Measurements from ENCODE around the gene IZUMO1. TPM values are rescaled to one million over a fixed set of nuclear protein-coding genes. Genes with fewer than 3 reads are reported as not detected.

The IZUMO1 gene
- total RNA-seq, 2 experiments from 2014 or later: not detected

DNA sequence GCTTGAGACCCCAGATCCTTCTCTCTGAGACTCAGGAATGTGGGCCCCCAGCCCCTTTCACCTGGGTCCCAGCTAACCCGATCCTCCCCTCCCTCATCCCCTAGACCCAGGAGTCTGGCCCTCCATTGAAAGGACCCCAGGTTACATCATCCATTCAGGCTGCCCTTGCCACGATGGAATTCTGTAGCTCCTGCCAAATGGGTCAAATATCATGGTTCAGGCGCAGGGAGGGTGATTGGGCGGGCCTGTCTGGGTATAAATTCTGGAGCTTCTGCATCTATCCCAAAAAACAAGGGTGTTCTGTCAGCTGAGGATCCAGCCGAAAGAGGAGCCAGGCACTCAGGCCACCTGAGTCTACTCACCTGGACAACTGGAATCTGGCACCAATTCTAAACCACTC lies 9.1 kb upstream of the IZUMO1 start:
- intact Hi-C loops (cut with micrococcal nuclease): no loop called here
- CTCF ChIA-PET: interaction anchor here (0.7 kb wide), 1 partner anchor 40 kb away, joined by 3 read pairs; no protein-coding TSS in a partner anchor
- H3K9me3 Mint-ChIP-seq: no peaks in the 10 kb centered on the region
- H3K36me3 Mint-ChIP-seq (ENCODE audit: low read depth): no peaks in the 10 kb centered on the region
- no peak overlapping the region for H3K27ac Mint-ChIP-seq
- DNase-seq: no peak
- H3K27me3 Mint-ChIP-seq (ENCODE audit: low read depth): peaks cover 27% of the 10 kb centered on the region
- H3K4me1 Mint-ChIP-seq (ENCODE audit: low read depth): peaks cover 19% of the 10 kb centered on the region
- H3K4me3 Mint-ChIP-seq: no peak overlapping the region

DNA sequence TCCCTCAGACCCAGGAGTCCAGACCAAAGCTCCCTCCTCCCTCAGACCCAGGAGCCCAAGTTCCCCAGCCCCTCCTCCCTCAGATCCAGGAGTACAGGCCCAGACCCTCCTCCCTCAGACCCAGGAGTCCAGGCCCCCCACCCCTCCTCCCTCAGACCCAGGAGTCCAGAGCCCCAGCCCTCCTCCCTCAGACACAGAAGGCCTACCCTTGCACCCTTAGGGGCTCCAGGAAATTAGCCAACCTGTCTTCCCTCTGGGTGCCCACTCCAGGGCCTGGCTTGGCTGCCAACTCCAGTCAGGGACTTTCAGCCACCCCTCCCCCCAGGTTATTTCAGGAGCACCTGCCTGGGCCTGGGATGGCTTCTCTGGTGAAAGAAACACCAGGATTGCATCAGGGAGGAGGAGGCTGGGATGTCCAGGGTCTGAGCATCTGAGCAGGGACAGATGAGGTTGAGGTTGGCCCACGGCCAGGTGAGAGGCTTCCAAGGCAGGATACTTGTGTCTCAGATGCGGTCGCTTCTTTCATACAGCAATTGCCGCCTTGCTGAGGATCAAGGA lies 8.5 kb upstream of the IZUMO1 start, which contains the start of gene FGF21:
Gene FGF21 (plus strand): TSS at position 441 of the 558 bp plus-strand sequence. CDS start 713 bp downstream, outside the sequence.
- H3K4me1 Mint-ChIP-seq (ENCODE audit: low read depth): peaks cover 15% of the 10 kb centered on the region
- H3K27me3 Mint-ChIP-seq (ENCODE audit: low read depth): peaks cover 22% of the 10 kb centered on the region
- DNase-seq: no peak
- intact Hi-C loops (cut with micrococcal nuclease): no loop called here
- CTCF ChIA-PET: interaction anchor here (0.7 kb wide), 1 partner anchor 40 kb away, joined by 3 read pairs; no protein-coding TSS in a partner anchor
- no peaks in the 10 kb centered on the region for H3K36me3 Mint-ChIP-seq (ENCODE audit: low read depth)
- no peaks in the 10 kb centered on the region for H3K9me3 Mint-ChIP-seq
- no peak within 1 kb of the TSS for H3K27ac Mint-ChIP-seq
- H3K4me3 Mint-ChIP-seq: no peak within 1 kb of the TSS

DNA sequence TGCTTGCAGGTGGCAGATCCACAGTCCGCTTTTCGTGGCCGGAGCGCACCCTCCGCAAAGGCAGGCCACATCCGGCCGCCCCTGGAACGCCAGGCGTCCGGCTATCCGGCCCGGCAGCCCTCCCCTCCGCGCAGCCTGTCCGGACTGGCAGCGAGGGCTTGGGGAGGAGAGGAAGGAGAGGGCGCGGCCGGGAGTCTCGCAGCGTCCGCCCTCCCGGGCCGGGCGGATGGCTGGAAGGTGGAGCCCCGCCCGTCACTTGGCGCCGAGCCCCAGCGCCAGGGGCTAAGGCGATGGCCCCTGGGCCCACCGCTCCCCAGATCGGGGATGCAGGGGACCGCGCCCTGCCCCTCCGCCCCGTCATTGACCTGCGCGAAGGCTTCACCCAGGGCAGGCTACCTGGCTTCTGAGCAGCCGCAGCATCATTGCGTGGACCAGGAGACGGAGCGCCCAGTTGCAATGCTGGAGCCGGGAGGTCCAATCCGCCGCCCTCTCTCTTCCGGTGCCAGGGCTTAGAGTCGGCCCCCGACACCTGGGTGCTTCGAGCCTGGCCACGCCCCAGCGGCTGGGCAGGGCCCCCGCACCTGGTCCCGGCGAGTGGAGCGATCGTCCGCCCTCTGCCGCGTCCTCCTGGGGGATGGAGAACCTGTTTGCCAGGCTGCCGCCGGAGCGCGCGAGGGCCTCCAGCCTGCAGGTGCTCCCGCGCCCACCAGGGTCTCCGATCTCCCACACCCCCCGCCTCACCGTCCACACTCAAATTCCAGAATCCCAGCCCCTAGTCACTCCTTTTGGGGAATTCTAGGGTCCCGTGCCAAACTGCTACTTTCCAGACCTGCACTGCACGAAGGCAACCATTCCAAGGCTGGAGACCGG lies 6.0 kb upstream of the IZUMO1 start, which contains the start of gene FUT1:
Gene FUT1 (minus strand): TSS at position 146 of the 870 bp plus-strand sequence. CDS start 1,360 bp downstream, outside the sequence.
- Mint-ChIP-seq H3K36me3 (ENCODE audit: low read depth) (no peaks in the 10 kb centered on the region), H3K27me3 (ENCODE audit: low read depth) (peaks cover 22% of the 10 kb centered on the region), H3K9me3 (no peaks in the 10 kb centered on the region), H3K4me1 (ENCODE audit: low read depth) (peaks cover 15% of the 10 kb centered on the region), H3K4me3 (peak within 1 kb of the TSS; percentile 55), H3K27ac (peak within 1 kb of the TSS; percentile 32)
- intact Hi-C loops (cut with micrococcal nuclease): no loop called here
- CTCF ChIA-PET: interaction anchor here (1.0 kb wide), 1 partner anchor 65 kb away, joined by 3 read pairs; no protein-coding TSS in a partner anchor
- peak; percentile 53 for DNase-seq

- H3K27ac Mint-ChIP-seq: peak overlapping the region; percentile 32
- CTCF ChIA-PET: interaction anchor here (0.5 to 1.0 kb wide), 4 partner anchors 12 to 92 kb away, joined by 3 to 6 read pairs (median 4); partner anchors contain the start of gene RASIP1
- DNase-seq: no peak
These were observed 5.3 kb upstream of the IZUMO1 start for GRCh38 chr19:48751845-48752495.

DNA sequence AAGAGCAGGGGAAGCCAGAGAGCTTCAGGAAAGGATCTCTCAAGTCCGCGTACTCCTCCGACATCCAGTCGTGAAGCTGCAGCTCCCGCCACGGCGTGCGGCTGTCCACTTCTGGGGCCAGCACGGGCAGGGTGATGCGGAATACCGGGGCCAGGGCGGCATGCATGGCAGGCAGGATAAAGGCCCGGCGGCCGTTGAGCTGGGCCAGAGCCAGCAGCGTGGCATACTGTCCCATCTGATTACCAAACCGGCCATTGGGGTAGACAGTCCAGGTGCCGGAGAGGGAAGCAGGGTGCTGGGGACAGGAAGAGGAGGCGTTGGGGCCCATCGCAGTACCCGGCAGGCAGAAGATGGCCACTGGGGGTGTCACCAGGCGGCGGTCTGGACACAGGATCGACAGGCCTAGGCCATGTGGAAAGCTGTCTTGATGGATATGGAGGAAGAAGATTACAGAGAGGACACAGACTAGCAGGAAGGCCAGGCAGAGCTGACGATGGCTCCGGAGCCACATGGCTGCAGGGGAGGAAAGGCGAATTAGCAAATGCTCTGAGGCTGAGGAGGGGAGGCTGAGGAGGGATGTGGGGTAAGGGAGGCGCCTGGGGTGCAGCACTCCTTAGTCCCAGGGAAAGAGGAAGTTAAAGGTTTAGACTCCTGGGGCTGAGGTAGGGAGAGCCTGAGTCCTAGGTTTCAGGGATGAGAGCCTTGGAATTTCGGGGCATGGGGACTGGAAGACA lies 4.2 kb upstream of the IZUMO1 start:
- Mint-ChIP-seq H3K4me3 (peak overlapping the region; percentile 32), H3K9me3 (no peaks in the 10 kb centered on the region), H3K27ac (no peak overlapping the region), H3K4me1 (ENCODE audit: low read depth) (peaks cover 25% of the 10 kb centered on the region), H3K36me3 (ENCODE audit: low read depth) (no peaks in the 10 kb centered on the region), H3K27me3 (ENCODE audit: low read depth) (peaks cover 26% of the 10 kb centered on the region)
- no peak for DNase-seq
- CTCF ChIA-PET: interaction anchor here (1.0 kb wide), 1 partner anchor 63 kb away, joined by 3 read pairs; no protein-coding TSS in a partner anchor
- intact Hi-C loops (cut with micrococcal nuclease): no loop called here

More at GRCh38 chr19:48751845-48752495, 5.3 kb upstream of the IZUMO1 start:
- intact Hi-C loops (cut with micrococcal nuclease): no loop called here
- Mint-ChIP-seq H3K4me1 (ENCODE audit: low read depth) (peaks cover 17% of the 10 kb centered on the region), H3K27me3 (ENCODE audit: low read depth) (peaks cover 22% of the 10 kb centered on the region), H3K36me3 (ENCODE audit: low read depth) (no peaks in the 10 kb centered on the region), H3K4me3 (peak overlapping the region; percentile 55), H3K9me3 (no peaks in the 10 kb centered on the region)

GRCh38 chr19:48750351-48750750 lies 3.6 kb upstream of the IZUMO1 start:
- Mint-ChIP-seq H3K27ac (no peak overlapping the region), H3K9me3 (no peaks in the 10 kb centered on the region), H3K4me3 (no peak overlapping the region), H3K36me3 (ENCODE audit: low read depth) (no peaks in the 10 kb centered on the region), H3K4me1 (ENCODE audit: low read depth) (peaks cover 27% of the 10 kb centered on the region), H3K27me3 (ENCODE audit: low read depth) (peaks cover 27% of the 10 kb centered on the region)
- CTCF ChIA-PET: no interaction called here
- intact Hi-C loops (cut with micrococcal nuclease): no loop called here
- no peak for DNase-seq

DNA sequence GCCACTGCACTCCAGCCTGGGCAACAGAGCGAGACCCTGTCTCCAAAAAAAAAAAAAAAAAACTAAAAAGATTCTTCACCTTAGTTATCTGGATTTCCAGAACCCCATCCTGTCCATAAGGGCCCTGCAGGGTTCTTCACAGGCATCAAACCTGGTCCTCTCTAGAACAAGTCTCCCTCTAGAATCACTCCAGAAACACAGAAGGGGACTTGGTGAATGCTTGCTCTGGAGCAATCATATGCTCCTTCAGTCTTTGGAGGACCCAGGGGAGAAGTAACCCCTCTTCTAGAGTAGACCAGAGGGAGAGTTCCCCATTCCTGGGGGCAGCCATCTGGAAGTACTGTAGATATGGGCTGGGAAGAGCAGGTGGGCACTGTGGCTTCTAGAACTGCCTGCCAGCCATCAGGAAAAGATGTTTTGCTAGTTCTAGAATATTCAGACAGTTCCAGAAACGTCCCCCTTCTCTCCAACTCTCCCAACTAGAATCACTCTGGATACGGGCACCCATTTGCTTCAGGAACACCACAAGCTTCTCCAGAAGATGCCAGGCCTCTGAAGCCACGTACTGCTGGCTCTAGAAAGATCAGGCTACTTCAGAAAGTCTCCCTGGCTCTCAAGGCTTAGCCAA lies 3.0 kb upstream of the IZUMO1 start:
- no peak for DNase-seq
- Mint-ChIP-seq H3K4me1 (ENCODE audit: low read depth) (peaks cover 27% of the 10 kb centered on the region), H3K36me3 (ENCODE audit: low read depth) (no peaks in the 10 kb centered on the region), H3K27me3 (ENCODE audit: low read depth) (peaks cover 30% of the 10 kb centered on the region), H3K27ac (no peak overlapping the region), H3K9me3 (no peaks in the 10 kb centered on the region), H3K4me3 (no peak overlapping the region)
- intact Hi-C loops (cut with micrococcal nuclease): loop anchor here (5.0 kb wide), 1 partner anchor 577 kb away; the partner anchor contains the start of genes LIG1 and ZSWIM9
- CTCF ChIA-PET: no interaction called here

DNA sequence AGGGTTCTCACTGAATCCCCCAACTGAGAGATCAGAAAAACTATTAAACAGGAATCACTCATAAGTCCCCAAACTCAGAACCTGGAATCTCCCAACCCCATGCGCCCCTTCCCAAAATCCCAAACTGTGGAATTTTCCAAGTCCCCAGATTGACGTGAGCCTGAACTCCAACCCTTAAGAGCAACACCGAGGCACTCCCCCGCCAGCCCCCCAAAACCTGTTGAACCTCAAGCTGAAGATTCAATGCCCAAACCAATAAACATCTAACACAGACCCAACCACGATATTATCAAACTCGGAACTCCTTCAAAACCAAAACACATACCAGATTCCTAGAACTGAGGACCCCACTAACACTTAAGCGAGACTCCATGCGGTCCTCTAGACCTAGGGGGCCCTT lies 599 bp downstream of the IZUMO1 start:
- Mint-ChIP-seq H3K4me3 (no peak overlapping the region), H3K4me1 (ENCODE audit: low read depth) (peaks cover 14% of the 10 kb centered on the region), H3K27me3 (ENCODE audit: low read depth) (peaks cover 9% of the 10 kb centered on the region), H3K27ac (no peak overlapping the region), H3K9me3 (no peaks in the 10 kb centered on the region), H3K36me3 (ENCODE audit: low read depth) (no peaks in the 10 kb centered on the region)
- no peak for DNase-seq
- CTCF ChIA-PET: interaction anchor here (1.0 kb wide), 1 partner anchor 49 kb away, joined by 3 read pairs; no protein-coding TSS in a partner anchor
- intact Hi-C loops (cut with micrococcal nuclease): loop anchor here (5.0 kb wide), 1 partner anchor 574 kb away; the partner anchor contains the start of genes LIG1 and ZSWIM9

DNA sequence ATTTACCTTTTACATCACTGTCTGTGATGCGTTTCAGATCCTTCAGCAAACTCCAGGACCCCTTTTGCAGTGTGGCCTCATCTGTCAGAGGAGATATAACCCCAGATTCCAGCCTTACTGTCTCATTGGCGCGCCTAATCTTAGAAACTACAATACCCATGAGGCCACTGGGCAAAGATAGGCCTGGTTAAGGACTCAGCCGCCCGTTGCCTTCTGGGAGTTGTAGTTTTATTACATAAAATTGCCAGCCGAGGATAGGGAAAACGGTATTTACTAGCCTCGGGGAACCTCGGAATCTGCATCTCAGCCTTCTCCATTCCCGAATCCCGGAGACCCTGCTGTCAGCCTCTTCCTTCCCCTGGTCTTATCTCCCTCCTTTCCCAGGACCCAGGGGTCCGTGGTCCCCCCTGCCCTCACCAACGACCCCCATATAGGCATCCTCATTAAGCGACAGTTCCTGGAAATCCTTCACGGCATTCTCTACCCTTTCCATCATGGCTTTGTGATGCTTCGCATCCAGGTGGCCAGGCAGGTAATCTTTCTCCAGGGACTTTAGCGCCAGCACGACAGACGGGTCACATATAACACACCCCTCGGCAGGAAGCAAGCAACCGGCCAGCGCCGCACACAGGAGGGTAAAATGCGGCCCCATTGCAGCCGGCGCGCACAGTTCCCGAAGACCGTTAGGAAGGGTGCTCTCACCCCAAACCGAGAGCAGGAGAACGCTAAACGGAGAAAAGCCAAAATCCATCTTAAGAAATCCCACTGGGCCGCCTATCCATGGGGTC lies 1.3 kb downstream of the IZUMO1 start:
- Mint-ChIP-seq H3K4me3 (peak overlapping the region; percentile 20), H3K4me1 (ENCODE audit: low read depth) (peaks cover 19% of the 10 kb centered on the region), H3K27me3 (ENCODE audit: low read depth) (peaks cover 10% of the 10 kb centered on the region), H3K9me3 (no peaks in the 10 kb centered on the region), H3K36me3 (ENCODE audit: low read depth) (no peaks in the 10 kb centered on the region), H3K27ac (no peak overlapping the region)
- peak; percentile 69 for DNase-seq
- intact Hi-C loops (cut with micrococcal nuclease): loop anchor here (5.0 kb wide), 1 partner anchor 573 kb away; the partner anchor contains the start of genes LIG1 and ZSWIM9
- CTCF ChIA-PET: interaction anchor here (0.5 kb wide), 1 partner anchor 90 kb away, joined by 3 read pairs; no protein-coding TSS in a partner anchor

GRCh38 chr19:48742096-48742495 lies 4.6 kb downstream of the IZUMO1 start:
- peaks cover 17% of the 10 kb centered on the region for H3K27me3 Mint-ChIP-seq (ENCODE audit: low read depth)
- no peaks in the 10 kb centered on the region for H3K9me3 Mint-ChIP-seq
- no peak overlapping the region for H3K4me3 Mint-ChIP-seq
- intact Hi-C loops (cut with micrococcal nuclease): no loop called here
- CTCF ChIA-PET: interaction anchor here (1.1 kb wide), 1 partner anchor 100 kb away, joined by 3 read pairs; no protein-coding TSS in a partner anchor
- H3K27ac Mint-ChIP-seq: no peak overlapping the region
- no peak for DNase-seq
- no peaks in the 10 kb centered on the region for H3K36me3 Mint-ChIP-seq (ENCODE audit: low read depth)
- peaks cover 28% of the 10 kb centered on the region for H3K4me1 Mint-ChIP-seq (ENCODE audit: low read depth)

Data from activated naive CD4-positive, alpha-beta T cell treated with anti-CD3 and anti-CD28 coated beads for 36 hours (primary cell).